ENCODE data around the gene C16orf95. TPM values are rescaled to one million over a fixed set of nuclear protein-coding genes. Genes with fewer than 3 reads are reported as not detected.
"Not testable (repeated sequence)": the region's sequence is repeated elsewhere in the genome, so short reads cannot be mapped to it uniquely, and the experiment has no call there.

The C16orf95 gene, protein sequence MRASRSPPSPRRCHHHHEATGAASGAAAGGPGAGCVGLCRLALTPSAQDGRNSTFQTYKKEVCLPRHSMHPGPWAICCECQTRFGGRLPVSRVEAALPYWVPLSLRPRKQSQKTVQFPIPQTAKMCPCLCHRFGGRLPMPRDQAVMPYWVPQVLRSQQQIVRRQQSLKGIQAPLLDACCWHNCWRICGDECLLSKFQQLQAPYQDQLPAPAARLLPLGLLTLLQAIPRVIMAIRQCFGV
- polyA plus RNA-seq (ENCODE audit: insufficient read length in 12 of 12): 1 to 10 TPM in 10 of 12 donors, not detected in 2; 1.4 to 2.9 (median 2.2) TPM
- long read RNA-seq, donor 1, partial matches to known transcripts: 0 of 3 reads
- long read RNA-seq, donor 1, other reads (novel, unspliced or antisense): 0 of 3 reads
- long read RNA-seq, donor 2, partial matches to known transcripts: 0 of 2 reads
- long read RNA-seq, donor 2, other reads (novel, unspliced or antisense): 0 of 2 reads
- long read RNA-seq, donor 3, partial matches to known transcripts: 0 of 2 reads
- long read RNA-seq, donor 3, other reads (novel, unspliced or antisense): 0 of 2 reads
- long read RNA-seq, donor 4: 0 reads
- long read RNA-seq, donor 5, transcript C16orf95-206 (5 exons, 974 nt): major isoform, 7 of 10 reads
- long read RNA-seq, donor 5, partial matches to known transcripts: 0 of 10 reads
- long read RNA-seq, donor 5, other reads (novel, unspliced or antisense): 0 of 10 reads
- long read RNA-seq, donor 6, partial matches to known transcripts: 0 of 2 reads
- long read RNA-seq, donor 6, other reads (novel, unspliced or antisense): 0 of 2 reads
- long read RNA-seq, donor 7, partial matches to known transcripts: 0 of 3 reads
- long read RNA-seq, donor 7, other reads (novel, unspliced or antisense): 0 of 3 reads
- long read RNA-seq, donor 8: 0 reads
- long read RNA-seq, donor 9, partial matches to known transcripts: 0 of 1 reads
- long read RNA-seq, donor 9, other reads (novel, unspliced or antisense): 0 of 1 reads
- long read RNA-seq, donor 10: 0 reads
- long read RNA-seq, donor 11, partial matches to known transcripts: 0 of 4 reads
- long read RNA-seq, donor 11, other reads (novel, unspliced or antisense): 0 of 4 reads

DNA sequence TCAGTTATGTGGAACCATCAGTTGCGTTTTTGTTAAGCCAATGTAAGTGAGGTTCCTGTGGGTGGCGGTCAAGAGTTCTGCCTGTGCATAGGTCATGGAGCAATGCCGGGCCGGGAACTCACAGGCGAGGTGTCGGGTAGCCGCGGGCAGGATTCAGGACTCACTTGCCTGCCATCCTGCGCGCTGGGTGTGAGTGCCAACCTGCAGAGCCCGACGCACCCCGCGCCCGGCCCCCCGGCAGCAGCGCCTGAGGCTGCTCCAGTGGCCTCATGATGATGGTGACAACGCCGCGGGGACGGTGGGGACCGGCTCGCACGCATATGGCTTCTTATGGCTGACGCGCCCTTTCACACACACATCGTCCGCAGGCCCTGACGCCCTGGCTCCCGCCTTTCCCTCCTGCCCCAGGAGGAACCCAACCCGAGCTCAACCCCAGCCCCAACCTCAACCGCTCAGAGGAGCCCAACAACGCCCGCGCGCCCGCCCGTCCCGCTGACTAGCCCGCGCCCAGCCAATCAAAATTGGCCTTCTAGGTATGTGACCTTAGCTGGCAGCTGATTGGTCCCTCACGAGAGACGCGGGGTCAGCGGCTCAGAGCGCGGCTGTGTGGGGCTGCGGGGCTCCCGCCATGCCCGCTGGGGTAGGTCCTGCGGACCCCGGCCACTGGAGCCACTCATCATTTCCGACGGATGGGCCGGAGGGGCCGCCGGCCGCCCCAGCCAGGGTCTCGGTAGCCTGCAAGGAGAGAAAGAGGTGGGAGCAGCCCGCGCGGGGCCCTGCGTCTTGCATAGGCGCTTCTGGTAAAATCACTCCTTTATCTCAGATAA, at the start of gene C16orf95:
Gene C16orf95, minus strand, starts transcription at position 470 of the 827 bp plus-strand sequence. Its CDS starts 150 bp downstream, at position 320.
- peak; percentile 99 for DNase-seq

DNA sequence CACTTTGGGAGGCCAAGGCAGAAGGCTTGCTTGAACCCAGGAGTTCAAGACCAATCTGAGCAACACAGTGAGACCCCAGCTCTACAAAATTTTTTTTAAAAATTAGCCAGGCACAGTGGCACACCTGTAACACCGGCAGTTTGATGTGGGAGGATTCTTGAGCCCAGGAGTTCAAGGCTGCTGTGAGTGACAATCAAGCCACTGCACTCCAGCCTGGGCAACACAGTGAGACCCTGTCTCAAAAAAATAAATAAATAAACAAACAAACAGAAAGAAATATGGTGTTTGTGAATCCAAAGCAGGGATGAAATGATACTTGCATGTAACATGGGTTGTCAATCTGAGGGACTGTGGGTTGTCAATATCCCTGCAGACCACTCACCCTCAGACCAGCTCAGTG, 49.7 kb upstream of the C16orf95 start:
- DNase-seq: no peak

DNA sequence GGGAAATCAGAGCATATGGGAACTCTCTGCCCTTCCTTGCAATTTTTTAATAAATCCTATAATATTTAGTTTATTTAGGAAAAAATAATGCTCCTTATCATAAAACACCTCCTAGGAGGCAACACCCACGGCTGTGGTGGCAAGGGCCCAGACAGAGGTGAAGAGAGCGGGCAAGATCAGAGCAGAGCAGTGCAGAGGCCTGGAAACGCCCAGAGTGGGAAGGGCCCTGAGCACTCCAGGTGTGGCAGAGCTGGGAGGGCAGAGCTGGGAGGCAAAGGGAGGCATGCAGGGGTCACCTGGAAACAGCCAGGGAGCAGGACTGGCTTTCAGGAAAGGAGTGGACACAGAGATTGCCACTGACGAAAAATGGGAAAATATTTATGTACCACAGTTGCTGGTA, 49.1 kb upstream of the C16orf95 start:
- DNase-seq: no peak

DNA sequence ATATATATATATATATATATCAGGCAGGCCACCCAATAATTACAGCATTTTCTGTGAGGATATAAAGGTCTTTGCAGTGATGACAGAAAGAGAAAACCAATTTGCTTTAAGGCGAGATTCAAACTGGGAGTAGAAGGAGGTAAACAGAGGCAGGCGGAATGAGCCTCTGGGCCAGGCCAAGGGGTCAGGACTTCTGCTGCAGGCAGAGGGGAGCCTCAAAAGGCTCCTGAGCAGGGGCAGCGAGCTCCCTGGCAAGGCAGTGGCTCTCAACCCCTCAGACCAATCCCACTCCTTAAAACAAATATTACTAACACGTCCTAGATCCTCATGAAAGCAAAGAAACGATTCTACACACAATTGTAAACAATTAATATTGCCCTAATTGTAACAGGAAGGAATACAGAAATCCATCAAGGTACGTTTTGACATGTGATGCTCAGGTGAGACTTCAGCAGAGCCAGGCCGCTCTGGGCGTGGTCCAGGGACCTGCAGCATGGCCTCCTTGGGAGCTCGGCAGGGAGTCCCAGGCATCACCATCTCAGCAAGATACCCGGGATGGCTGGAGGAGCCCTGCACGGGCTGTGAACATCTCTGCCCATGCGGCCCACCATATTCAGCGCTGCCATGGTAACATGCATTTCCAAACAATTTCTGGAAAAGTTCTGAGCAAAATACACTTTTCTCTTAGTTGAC, 48.0 kb upstream of the C16orf95 start:
- DNase-seq: no peak

DNA sequence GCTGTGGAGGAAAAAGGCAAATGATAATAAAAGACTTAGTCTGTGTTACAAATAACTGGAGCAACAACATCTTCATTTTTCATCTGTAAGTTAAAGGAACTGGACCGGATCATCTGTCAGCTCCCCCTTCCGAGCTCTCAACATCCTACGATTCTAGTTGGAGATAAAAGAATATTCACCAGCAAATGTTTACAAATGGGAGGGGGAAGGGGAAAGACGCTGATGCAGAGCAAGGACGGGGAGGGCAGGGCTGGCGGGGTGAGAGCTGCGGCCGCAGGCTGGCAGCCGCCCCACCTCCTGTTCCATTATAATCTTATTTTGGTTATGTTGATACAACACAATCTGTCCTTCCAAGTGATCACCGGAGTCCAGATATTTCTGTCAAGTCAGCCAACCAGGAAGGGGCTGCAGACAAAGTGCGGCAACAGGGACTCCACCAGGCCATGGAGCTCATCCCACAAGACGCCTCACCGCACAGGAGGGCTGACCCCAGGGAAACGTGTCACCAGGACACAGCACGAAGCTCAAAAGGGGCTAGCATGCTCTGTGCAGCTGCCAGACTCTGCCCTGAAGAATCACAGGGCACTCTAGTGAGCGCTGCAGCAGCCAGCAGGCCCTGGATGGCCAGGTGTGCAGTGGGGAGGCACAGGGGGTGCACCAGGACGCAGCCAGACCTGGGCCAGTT, 46.7 kb upstream of the C16orf95 start:
- no peak for DNase-seq

DNA sequence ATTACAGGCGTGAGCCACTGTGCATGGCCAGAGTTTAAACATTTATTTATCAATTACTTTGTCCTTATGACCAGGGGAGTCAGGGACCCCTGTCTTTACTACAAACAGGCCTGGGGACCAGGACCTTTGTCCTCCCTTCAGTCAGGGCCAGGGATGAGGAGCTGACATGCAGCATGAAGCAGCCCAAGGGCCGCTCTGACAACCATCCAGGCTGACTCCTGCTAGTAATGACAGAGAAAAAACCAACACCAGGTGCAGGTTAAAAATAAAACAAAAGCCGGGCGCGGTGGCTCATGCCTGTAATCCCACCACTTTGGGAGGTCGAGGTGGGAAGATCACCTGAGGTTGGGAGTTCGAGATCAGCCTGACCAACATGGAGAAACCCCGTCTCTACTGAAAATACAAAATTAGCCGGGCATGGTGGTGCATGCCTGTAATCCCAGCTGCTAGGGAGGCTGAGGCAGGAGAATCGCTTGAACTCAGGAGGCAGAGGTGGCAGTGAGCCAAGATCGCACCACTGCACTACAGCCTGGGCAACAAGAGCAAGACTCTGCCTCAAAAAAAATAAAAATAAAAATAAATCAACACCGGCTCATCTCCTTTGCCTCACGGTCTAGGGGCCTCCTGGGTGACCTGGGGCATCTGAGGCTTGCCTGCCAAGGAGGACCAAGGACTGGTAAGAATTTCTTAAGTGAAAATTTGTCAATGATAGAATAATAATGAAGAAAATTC, 45.8 kb upstream of the C16orf95 start:
- not testable (repeated sequence) for DNase-seq

DNA sequence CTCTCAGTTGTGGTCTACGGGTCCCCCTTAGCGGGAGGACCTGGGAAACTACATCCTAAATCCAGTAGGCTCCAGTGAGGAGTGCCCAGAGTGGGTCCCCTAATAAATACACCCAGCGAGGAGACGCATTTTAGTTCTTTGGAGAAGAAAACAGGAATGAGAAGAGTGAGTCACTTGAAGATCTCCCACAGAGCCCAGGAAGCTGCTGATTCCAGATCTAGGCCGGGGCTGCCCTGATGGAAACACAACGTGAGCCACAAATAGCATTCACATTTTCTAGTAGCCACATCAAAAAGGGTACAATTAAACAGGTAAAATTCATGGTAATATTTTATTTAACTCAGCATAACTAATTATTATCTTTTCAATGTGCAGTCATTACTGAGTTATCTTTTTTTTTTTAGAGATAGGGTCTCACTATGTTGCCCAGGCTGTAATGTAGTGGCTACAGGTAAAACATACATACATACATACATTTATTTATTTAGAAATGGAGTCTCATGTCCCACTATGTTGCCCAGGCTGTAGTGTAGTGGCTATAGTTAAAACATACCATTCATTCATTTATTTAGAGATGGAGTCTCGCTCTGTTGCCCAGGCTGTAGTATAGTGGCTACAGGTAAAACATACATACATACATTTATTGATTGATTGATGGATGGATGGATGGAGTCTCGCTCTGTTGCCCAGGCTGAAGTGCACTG, 44.9 kb upstream of the C16orf95 start:
- DNase-seq: no peak

DNA sequence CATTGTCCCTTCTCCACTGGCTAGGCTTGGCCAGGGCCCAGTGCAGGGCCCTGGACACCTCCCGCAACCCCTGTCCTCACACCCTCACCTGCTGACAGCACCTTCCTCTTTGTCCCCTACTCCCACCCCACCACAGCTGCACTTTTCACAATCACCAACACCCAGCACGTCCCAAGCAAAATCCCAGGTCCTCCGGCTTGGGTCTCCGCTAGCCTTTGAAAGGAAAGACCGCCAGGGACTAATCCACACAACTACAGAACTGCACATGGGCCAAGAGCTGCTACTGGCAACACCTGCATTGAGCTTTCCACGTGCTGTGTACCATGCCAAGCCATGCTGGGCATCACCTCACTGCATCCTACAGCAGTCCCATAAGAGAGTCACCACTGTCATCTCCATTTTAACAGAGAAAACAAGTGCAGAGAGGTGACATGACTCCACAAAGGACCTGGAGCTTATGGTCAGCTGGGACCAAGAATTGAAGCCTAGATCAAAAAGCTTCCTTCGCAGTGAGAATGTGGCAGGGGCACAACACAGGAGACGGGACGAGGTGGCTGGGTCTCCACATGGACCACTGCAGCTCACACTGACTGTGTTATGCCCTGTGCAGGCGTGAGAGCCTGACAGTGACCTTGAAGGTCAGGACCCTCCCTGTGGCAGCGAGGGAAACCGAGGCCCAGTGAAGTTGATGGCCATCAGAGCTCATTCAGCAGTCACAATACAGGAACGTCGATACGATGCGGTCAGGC, 43.8 kb upstream of the C16orf95 start:
- DNase-seq: no peak

DNA sequence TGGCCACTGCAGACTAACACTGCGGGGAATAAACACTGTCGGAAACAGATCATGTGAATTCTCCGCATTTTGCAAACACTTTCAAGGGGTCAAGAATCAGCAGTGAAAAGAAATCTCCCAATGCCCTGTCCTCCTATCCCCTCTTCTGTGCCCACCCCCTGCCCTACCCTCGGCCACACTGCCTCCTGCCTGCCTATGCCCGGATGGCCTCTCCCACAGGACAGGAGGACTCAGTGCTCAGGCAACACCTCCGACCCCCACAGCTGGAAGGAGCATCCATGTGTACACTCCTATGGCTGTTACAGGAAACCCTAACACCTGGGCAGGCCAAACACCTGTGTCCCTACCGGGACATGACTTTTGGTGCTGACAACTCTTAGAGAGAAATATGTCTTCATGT, 41.9 kb upstream of the C16orf95 start:
- DNase-seq: no peak

DNA sequence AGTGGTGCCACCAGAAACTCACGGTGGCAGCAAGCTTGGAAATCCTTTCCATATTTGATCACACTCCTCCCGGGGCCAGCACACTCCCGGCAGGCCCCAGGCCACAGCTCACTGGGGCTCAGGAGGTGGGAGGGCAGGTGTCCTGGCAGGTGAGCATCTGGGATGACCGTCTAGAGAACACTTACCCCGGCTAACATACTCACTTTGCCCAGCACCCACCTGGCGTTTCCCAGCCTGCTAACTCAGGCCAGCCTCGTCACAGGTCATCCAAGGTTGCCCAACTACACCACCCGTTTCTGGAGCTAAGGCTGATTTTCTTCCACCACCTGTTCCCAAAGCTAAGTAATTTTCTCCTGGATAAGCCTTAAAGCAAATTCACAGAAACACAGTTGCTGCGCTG, 41.5 kb upstream of the C16orf95 start:
- no peak for DNase-seq

DNA sequence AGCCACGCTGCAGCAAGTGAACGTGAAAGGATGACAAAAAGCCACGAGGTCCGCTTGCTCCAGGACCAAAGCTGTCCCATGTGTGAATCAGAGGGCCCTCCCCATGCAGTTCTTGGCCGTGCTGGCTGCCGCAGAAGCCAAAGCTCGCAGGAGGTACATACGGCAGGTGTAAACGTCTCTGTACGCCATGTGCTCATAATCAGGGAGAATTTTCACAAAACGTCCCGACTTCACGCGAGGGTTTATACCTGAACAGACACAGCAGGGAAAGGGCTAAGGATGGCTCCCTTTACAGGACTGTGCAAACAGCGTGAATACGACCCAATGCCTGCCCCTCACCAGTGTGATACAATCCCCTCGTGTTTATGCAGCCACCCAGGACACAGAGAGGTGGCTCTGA, 41.1 kb upstream of the C16orf95 start:
- no peak for DNase-seq

DNA sequence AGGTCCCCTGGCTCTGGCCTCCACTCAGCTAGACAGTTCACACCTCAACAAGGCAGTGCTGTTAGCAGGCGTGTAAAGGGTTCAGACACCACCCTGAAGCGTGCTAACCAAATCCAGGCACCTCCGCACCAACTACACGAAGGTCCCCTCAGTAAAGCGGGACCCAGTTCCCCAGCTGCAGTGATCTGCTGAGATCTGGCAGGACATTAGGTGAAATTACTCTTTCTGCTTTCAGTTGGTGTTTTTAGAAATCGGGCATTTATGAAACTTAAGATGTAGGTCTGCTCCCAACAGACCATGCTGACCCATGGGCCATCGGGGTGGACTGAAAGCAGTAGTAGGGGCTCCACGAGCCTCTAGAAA, 39.3 kb upstream of the C16orf95 start:
- no peak for DNase-seq

DNA sequence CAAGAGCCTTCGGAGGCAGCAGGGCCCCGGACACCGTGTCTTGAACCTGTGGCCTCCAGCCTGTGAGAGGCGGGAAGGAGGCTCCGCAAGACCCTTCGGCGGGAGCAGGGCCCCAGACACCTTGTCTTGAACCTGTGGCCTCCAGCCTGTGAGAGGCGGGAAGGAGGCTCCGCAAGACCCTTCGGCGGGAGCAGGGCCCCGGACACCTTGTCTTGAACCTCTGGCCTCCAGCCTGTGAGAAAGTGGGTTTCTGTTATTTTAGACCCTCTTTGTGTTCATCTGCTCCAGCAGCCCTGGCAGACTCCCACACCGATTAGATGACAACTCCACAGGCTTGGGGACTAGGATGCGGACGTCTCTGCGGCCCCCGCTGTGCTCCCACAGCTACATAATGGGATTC, 36.4 kb upstream of the C16orf95 start:
- DNase-seq: no peak

DNA sequence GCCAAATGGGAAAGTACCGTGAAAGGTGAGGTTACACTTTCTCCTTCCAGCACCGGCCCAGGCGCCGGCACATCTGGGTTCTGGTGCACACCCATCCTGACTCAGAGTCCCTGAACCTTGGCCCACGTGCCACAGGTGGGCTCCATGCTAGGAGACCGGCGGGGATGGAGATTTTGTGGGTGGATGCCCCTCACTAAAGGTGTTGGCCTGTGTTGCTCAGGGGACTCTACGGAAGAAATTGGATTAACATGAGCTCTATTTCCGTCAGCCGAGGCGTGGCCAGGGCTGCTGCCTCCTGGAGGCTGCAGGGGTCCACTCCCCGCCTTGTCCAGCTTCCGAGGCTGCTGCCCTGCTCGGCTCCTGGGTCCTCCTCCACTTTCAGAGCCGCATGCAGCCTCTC, 35.6 kb upstream of the C16orf95 start:
- no peak for DNase-seq

DNA sequence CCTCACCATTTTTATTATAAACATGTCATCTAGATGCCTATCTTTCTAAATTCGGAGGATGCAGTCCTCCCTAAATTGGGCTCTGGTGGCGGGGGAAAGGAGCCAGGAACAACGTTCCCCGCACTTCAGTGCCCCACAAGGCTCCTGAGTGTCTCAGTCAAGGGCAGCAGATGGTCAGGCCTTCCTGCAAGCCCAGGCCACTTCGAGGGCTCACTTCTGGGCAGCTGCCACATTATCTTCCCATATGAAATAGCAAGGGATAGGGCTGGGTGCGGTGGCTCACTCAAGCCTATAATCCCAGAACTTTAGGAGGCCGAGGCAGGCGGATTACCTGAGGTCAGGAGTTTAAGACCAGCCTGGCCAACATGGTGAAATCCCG, 34.1 kb upstream of the C16orf95 start:
- DNase-seq: no peak

DNA sequence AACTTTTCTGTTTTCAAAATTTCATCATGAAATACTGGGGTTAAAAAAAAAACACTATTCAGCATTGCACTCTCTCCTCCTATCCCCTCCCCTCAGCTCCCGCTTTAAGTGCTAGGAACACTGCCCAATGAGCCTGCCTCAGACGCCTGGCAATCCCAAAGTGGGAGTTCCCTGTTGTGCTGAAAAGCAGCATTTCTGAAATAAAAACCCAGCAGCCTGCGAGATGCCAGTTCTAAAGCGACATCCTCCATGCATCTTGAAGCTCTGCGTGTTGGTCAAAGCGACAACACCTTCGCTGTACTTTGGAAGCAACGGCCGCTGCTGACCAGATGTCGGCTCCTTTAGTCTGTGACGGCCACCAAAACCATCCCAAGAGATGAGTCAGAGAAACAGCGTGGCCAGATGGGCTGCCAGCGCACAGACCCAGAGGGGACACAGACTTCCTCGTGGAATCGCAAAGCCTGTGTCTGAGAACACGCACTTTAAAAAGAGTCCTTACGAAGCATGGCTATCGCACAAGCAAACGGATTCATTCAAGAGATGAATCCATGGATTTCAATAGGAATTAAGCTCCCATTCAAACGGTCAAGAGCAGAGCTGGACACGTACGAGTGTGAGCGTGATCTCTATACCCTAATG, 33.6 kb upstream of the C16orf95 start:
- peak; percentile 41 for DNase-seq

DNA sequence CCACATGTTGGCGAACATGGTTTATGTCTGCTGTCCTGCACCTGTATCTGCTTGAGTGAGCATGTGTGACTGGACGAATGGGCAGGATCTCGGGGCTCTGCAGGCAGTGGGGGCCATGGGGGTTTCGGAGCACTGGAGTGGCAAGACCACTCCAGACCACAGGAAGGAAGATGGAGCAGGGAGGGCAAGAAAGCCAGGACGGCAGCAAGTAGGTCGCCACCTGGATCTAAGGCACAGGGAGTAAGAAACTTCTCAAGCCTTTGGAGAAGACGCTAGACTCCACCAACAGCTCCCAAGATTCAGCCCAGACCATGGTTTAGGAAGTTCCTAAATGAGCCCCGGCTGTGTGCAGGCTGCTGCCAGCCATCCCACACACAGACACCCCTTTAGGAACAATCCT, 32.8 kb upstream of the C16orf95 start:
- DNase-seq: no peak
